ENCODE results near the gene BMP5. TPM values are rescaled to one million over a fixed set of nuclear protein-coding genes. Genes with fewer than 3 reads are reported as not detected.

Gene BMP5
- total RNA-seq, 2 donors from 2014 or later = not detected

DNA sequence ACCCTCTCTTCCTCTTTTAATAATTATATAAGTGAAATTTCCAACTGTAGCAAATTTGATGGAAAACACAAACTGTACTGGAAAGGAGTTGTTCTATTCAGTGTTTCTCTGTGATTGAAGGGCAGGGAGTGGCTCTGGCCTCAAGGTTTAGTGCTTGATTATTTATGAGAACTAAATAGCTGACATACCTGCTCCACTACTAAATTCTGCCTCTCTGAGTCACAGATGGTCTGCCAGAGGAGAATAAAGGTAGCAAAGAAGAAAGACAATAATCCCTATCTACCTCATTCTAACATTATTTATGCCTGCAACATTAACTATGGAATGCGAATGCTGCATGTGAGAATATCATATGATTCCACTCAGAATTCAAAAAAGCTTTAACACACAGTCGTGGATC lies 9.3 kb downstream of the BMP5 start:
- Mint-ChIP-seq H3K4me3 (no peak overlapping the region), H3K4me1 (ENCODE audit: low read depth) (peaks cover 12% of the 10 kb centered on the region), H3K27ac (no peak overlapping the region), H3K27me3 (ENCODE audit: low read depth) (no peaks in the 10 kb centered on the region), H3K9me3 (peaks cover 1 to 9% of the 10 kb centered on the region in 2 donors), H3K36me3 (ENCODE audit: insufficient read depth in 2 of 2) (no peaks in the 10 kb centered on the region)
- ATAC-seq (replicated peaks in 1 of 2) (no peak), DNase-seq (no peak)

DNA sequence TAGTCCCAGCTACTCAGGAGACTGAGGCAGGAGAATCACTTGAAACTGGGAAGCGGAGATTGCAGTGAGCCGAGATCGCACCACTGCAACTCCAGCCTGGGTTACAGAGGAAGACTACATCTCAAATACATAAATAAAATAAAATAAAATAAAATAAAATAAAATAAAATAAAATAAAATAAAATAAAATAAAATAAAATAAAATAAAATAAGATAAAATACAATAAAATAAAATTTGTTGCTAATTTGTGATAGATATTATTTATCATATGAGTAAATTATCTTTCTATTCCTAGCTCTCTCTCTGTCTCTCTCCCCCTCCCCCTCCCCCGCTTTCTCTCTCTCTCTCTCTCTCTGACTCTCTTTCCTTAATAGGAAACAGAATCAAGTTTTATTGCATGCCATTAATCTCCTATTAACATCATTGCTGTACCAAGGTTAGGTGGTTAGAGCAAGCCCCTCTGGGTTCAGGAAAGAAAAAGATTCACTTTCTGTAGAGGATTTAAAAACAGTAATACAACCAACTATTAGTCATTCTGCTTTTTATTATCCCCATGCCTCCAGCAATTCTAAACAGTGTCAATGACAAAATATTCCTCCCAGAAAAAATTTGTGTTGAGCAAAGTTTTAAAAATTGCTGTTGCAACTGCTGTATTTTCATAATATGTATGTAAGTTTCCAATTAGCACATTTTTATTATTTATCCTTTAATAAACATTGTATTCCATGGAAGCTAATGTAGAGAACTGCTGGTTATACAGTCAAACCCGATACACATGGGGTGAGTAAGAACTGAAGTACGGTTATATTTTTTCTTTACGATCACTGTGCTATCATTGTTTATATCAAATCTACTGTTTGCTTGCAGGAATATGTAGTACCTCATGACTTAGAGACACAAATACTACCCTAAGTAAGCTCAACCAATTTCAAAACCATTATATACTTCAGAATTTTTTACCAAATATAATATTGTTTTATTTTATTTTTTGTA lies 22.1 kb downstream of the BMP5 start:
- no peaks in the 10 kb centered on the region for H3K36me3 Mint-ChIP-seq (ENCODE audit: insufficient read depth in 2 of 2)
- H3K27ac Mint-ChIP-seq = no peak overlapping the region
- no peak overlapping the region for H3K4me3 Mint-ChIP-seq
- DNase-seq (no peak), ATAC-seq (replicated peaks in 1 of 2) (no peak)
- H3K27me3 Mint-ChIP-seq (ENCODE audit: low read depth) = no peaks in the 10 kb centered on the region
- peaks cover 1 to 4% of the 10 kb centered on the region in 2 donors for H3K9me3 Mint-ChIP-seq
- H3K4me1 Mint-ChIP-seq (ENCODE audit: low read depth) = no peaks in the 10 kb centered on the region

DNA sequence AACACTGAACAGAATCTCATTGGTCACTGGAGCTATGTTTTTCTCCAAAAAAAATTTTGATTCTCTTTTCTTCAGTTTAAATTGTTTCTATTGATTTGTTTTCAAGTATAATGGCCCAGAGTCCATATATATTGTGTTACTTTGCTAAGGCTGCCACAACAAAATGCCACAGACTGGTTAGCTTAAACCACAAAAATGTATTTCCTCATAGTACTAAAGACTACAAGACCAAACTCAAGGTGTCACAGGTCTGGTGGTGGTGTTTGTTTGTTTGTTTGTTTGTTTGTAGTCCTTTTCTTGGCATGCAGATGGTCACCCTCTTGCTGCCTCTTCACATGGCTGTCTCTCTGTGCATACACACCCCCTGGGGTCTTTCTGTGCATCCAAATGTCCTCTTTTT lies 34.0 kb downstream of the BMP5 start:
- Mint-ChIP-seq H3K4me1 (ENCODE audit: low read depth) (no peaks in the 10 kb centered on the region), H3K9me3 (peaks cover 0 to 2% of the 10 kb centered on the region in 2 donors), H3K4me3 (no peak overlapping the region), H3K27ac (no peak overlapping the region), H3K27me3 (ENCODE audit: low read depth) (no peaks in the 10 kb centered on the region), H3K36me3 (ENCODE audit: insufficient read depth in 2 of 2) (no peaks in the 10 kb centered on the region)
- no peak for DNase-seq
- ATAC-seq (replicated peaks in 1 of 2) = no peak

DNA sequence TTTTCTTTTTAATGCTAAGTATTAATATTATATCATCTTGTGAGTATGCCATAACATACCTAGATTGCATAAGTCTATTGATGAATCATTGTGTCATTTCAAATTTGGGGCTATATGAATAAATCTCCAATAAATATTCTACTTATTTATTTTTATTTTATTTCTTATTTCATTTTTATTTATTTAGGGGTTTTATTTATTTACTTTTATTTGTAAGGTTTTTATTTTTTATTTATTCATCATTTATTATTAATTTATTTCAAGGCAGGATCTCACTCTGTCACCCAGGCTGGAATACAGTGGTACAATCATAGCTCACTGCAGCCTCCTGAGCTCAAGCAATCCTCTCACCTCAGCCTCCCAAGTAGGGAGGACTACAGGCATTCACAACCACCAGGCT lies 36.3 kb downstream of the BMP5 start:
- Mint-ChIP-seq H3K27me3 (ENCODE audit: low read depth) (no peaks in the 10 kb centered on the region), H3K9me3 (peaks cover 0 to 2% of the 10 kb centered on the region in 2 donors), H3K27ac (no peak overlapping the region), H3K4me3 (no peak overlapping the region), H3K36me3 (ENCODE audit: insufficient read depth in 2 of 2) (no peaks in the 10 kb centered on the region), H3K4me1 (ENCODE audit: low read depth) (no peaks in the 10 kb centered on the region)
- DNase-seq = no peak
- no peak for ATAC-seq (replicated peaks in 1 of 2)

DNA sequence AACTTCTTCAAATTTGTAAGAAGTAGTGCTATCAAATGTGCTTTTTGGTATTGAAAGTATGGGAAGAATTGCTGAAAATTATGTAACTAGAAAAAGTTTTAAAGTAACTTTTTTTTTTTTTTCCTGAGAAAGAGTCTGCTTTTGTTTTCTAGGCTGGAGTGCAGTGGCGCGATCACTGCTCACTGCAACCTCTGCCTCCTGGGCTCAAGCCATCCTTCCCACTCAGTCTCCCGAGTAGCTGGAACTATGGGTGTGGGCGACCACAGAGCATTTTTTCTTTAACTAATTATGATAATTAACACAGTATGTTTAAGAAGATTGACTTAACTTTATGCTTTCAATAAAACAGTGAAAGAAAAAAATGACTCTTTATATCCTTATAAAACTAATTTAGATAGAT lies 38.4 kb downstream of the BMP5 start:
- Mint-ChIP-seq H3K4me3 (no peak overlapping the region), H3K27me3 (ENCODE audit: low read depth) (no peaks in the 10 kb centered on the region), H3K36me3 (ENCODE audit: insufficient read depth in 2 of 2) (no peaks in the 10 kb centered on the region), H3K27ac (no peak overlapping the region), H3K9me3 (peaks cover 0 to 2% of the 10 kb centered on the region in 2 donors), H3K4me1 (ENCODE audit: low read depth) (no peaks in the 10 kb centered on the region)
- no peak for ATAC-seq (replicated peaks in 1 of 2)
- no peak for DNase-seq

DNA sequence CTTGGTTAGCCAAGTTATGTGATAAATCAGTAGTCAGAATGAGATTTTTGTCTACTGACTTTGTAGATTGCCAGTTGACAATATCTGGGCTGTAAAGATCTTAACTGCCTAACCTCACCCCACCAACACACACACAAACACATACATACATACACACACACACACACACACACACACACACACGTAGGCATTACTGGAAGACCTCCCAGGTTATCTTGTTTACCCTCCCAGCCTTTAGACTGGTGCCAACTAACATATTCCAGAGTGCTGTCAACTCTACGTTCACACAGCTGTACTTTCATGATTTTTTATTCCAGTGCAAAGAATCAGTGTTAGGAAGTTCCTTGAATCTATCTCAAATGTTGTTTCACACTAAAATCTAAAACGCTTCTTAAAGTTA lies 38.9 kb downstream of the BMP5 start:
- H3K36me3 Mint-ChIP-seq (ENCODE audit: insufficient read depth in 2 of 2) = no peaks in the 10 kb centered on the region
- no peak overlapping the region for H3K4me3 Mint-ChIP-seq
- H3K4me1 Mint-ChIP-seq (ENCODE audit: low read depth) = no peaks in the 10 kb centered on the region
- peaks cover 0 to 2% of the 10 kb centered on the region in 2 donors for H3K9me3 Mint-ChIP-seq
- ATAC-seq (replicated peaks in 1 of 2) (no peak), DNase-seq (no peak)
- H3K27ac Mint-ChIP-seq = no peak overlapping the region
- no peaks in the 10 kb centered on the region for H3K27me3 Mint-ChIP-seq (ENCODE audit: low read depth)

DNA sequence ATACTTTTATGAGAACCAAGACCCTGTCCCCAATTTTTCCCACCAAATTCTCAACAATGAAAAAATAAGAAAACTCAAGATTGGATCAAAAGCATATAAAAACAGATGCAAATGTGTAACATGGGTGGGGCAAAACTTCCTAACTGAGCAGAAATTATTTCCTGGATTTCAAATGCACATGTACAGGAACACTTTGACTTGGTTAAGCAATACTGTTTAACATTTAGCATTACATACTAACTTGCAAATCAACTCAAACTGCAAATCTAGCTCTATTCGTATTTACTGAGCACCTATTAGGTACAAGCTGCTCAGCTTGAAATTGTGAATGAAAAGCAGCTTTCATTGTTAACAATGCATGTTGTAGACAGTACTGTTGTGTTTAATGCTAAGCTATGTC lies 40.2 kb downstream of the BMP5 start:
- H3K4me3 Mint-ChIP-seq = no peak overlapping the region

DNA sequence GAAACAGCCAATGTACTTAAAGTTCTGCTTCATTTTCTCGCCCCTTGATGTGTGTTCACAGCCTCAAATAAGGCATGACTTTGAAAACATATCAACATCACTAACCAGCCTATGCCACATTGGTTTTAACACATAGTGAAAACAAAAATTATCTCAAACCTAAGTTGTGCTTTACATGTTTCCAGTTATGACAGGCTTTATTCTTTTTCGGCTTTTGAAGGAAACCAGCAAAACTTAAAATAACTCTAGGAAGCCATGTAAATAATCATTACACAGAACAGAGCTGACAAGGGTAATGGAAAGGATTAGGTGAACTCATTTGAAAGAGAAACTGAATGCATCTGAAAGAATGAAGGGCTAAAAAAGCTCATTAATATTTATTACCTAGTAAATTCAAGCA lies 42.1 kb downstream of the BMP5 start:
- DNase-seq = no peak
- Mint-ChIP-seq H3K36me3 (ENCODE audit: insufficient read depth in 2 of 2) (no peaks in the 10 kb centered on the region), H3K27me3 (ENCODE audit: low read depth) (no peaks in the 10 kb centered on the region), H3K4me1 (ENCODE audit: low read depth) (no peaks in the 10 kb centered on the region), H3K9me3 (peaks cover 1 to 2% of the 10 kb centered on the region in 2 donors), H3K27ac (no peak overlapping the region), H3K4me3 (no peak overlapping the region)
- no peak for ATAC-seq (replicated peaks in 1 of 2)

More for the DNA sequence above, 40.2 kb downstream of the BMP5 start:
- no peak overlapping the region for H3K27ac Mint-ChIP-seq
- H3K27me3 Mint-ChIP-seq (ENCODE audit: low read depth) = no peaks in the 10 kb centered on the region
- ATAC-seq (replicated peaks in 1 of 2) = no peak
- no peak for DNase-seq
- no peaks in the 10 kb centered on the region for H3K4me1 Mint-ChIP-seq (ENCODE audit: low read depth)
- peaks cover 1 to 2% of the 10 kb centered on the region in 2 donors for H3K9me3 Mint-ChIP-seq
- H3K36me3 Mint-ChIP-seq (ENCODE audit: insufficient read depth in 2 of 2) = no peaks in the 10 kb centered on the region

DNA sequence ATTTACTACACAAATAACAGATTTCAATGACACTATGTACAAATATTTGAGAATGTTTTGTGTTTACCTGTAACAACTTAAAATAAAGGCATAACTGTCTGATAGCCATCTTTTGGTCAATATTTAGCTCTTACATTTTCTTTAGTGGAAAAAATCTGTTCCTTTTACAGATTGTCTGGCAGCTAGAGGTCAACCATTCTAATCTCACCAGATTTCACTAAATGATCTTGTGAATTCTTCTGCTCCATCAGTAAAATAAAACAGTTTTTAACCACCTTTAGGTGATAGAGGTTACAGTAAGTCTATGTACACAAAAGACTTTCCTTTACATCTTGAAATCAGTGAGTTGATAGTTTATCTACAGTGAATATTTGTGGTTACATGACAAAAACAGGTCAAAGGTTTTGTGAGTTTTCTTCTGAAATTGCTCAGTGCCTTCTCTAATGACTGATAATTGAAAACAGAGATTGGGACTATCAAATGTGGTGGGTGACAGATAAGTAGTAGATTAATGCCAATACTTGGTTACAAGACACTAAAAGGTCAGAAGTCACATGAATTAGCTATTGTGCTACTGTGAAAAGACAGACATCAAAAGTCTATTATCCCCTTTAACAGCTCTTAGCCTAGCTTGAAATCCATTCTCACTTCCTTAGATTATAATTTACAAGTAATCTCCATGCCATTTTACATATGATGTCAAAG lies 47.4 kb downstream of the BMP5 start:
- Mint-ChIP-seq H3K4me3 (no peak overlapping the region), H3K9me3 (peaks cover 3 to 4% of the 10 kb centered on the region in 2 donors), H3K27me3 (ENCODE audit: low read depth) (no peaks in the 10 kb centered on the region)

DNA sequence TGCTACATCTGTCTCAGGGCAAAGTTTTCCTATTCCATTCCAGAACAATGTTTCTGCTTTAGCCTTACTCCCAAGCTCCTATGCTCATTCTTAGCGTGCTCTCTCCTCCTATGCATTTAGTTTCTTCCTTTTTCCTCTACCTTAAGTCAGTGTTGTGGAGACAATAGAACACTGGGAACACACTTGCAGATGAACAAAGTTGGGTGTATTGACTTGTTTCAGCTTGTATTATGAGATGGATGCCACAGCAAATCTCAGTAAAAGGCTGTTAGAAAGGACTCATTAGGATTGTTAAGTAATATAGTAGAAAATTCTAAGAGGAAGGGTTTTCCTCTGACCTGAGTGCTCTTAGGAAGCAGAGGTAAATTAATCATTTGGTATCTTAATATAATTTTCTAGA lies 48.4 kb downstream of the BMP5 start:
- DNase-seq (no peak), ATAC-seq (replicated peaks in 1 of 2) (no peak)
- H3K9me3 Mint-ChIP-seq = peaks cover 3 to 4% of the 10 kb centered on the region in 2 donors
- H3K36me3 Mint-ChIP-seq (ENCODE audit: insufficient read depth in 2 of 2) = no peaks in the 10 kb centered on the region
- H3K4me1 Mint-ChIP-seq (ENCODE audit: low read depth) = no peaks in the 10 kb centered on the region
- H3K27ac Mint-ChIP-seq = no peak overlapping the region
- no peaks in the 10 kb centered on the region for H3K27me3 Mint-ChIP-seq (ENCODE audit: low read depth)
- no peak overlapping the region for H3K4me3 Mint-ChIP-seq

More for the DNA sequence above, 47.4 kb downstream of the BMP5 start:
- DNase-seq = no peak
- no peak overlapping the region for H3K27ac Mint-ChIP-seq
- H3K4me1 Mint-ChIP-seq (ENCODE audit: low read depth) = no peaks in the 10 kb centered on the region
- no peaks in the 10 kb centered on the region for H3K36me3 Mint-ChIP-seq (ENCODE audit: insufficient read depth in 2 of 2)
- ATAC-seq (replicated peaks in 1 of 2) = no peak

DNA sequence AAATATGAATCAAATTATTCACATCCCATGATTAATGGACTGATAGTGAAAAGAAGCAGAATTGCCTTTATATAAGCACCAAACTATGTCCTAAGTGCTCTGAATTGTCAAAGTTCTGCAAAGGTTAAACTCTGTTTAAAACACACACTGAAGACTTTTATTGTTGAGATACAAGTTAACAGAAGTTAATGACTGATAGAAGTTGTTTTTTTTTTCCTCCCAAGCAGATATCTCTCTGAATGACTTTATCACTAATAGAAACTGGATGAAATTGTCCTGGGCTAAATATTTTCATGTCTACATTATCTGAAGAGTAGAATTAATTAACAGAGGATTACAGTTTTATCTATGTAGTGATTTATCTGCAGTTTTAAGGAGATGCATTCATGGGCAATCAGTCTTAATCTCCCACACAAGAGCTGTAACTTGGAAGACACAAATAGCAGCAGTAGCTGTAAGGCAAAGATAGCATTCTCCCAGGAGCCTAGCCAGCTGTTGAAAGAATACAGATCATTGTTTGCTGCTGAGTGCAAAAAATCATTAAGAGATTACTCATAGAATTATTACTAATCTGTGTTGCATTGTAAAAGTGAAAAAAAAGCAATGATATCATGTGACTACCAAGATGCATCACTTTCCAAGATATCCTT lies 49.9 kb downstream of the BMP5 start:
- Mint-ChIP-seq H3K9me3 (peaks cover 1 to 4% of the 10 kb centered on the region in 2 donors), H3K36me3 (ENCODE audit: insufficient read depth in 2 of 2) (no peaks in the 10 kb centered on the region), H3K4me3 (no peak overlapping the region), H3K4me1 (ENCODE audit: low read depth) (no peaks in the 10 kb centered on the region), H3K27me3 (ENCODE audit: low read depth) (no peaks in the 10 kb centered on the region), H3K27ac (no peak overlapping the region)
- DNase-seq (no peak), ATAC-seq (replicated peaks in 1 of 2) (no peak)

DNA sequence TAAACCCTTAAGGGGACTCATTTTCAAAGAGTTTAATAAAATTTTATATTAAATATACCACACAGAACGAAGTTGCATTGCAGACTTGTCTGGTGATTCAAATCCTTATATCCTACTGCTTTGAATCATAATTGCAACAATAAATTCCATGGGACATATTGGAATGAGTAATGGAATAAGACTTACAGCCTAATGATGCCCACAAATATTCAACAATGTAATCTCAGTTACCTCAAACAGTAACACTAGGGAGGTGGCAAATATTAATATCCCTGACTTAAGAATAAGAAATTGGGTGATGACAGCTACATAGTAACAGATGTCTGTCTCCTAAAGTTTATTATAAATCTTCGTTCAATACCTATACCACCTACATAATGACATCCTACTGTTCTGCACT lies 52.6 kb downstream of the BMP5 start:
- DNase-seq = no peak

DNA sequence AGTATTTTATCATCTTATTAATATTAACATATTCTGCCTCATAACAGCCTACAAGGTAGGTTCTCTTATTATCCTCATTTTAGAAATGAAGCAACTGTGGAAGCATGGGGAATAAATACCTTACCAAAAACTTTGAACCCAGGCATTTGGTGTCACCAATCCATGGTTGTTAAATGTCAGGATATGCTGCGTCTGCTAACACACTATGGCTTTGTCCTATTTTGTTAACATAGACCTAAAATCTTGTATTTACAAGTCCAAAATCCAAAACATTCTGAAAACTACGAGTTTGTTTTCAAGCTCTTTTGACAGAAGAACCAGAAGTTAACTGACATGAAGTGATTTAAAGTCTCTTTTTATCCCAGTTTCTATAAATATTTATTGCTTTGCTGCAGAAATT lies 53.4 kb downstream of the BMP5 start:
- no peaks in the 10 kb centered on the region for H3K4me1 Mint-ChIP-seq (ENCODE audit: low read depth)
- H3K27ac Mint-ChIP-seq = no peak overlapping the region
- no peaks in the 10 kb centered on the region for H3K36me3 Mint-ChIP-seq (ENCODE audit: insufficient read depth in 2 of 2)
- H3K4me3 Mint-ChIP-seq = no peak overlapping the region
- peaks cover 1 to 4% of the 10 kb centered on the region in 2 donors for H3K9me3 Mint-ChIP-seq
- no peak for DNase-seq
- H3K27me3 Mint-ChIP-seq (ENCODE audit: low read depth) = no peaks in the 10 kb centered on the region
- no peak for ATAC-seq (replicated peaks in 1 of 2)

More for the DNA sequence above, 52.6 kb downstream of the BMP5 start:
- Mint-ChIP-seq H3K4me1 (ENCODE audit: low read depth) (no peaks in the 10 kb centered on the region), H3K27ac (no peak overlapping the region), H3K36me3 (ENCODE audit: insufficient read depth in 2 of 2) (no peaks in the 10 kb centered on the region), H3K27me3 (ENCODE audit: low read depth) (no peaks in the 10 kb centered on the region), H3K9me3 (peaks cover 1 to 4% of the 10 kb centered on the region in 2 donors), H3K4me3 (no peak overlapping the region)
- ATAC-seq (replicated peaks in 1 of 2) = no peak
